Measurements from ENCODE around the gene WDR83.

- TF ChIP-seq FOS (IDR thresholded peaks at IDR 0.05; ENCODE audit: low read depth, low read length): no peak
- TF ChIP-seq CTCF (conservative IDR thresholded peaks at IDR 0.05; ENCODE audit: low read depth, low read length): no peak
Measured at GRCh38 chr19:12655546-12655945, 11.1 kb upstream of the WDR83 start.
